Caki2 (cell line): ENCODE results near the gene PEX11A. TPM values are rescaled to one million over a fixed set of nuclear protein-coding genes. Genes with fewer than 3 reads are reported as not detected.

ENCODE experiments used
- DNase-seq: peaks from one replicate; pipeline ENCODE4 v3.0.0-alpha.2; 2015; ENCODE audit warnings: low read depth
- in situ Hi-C: cut with HindIII; loops from 2 replicates; pipeline ENCODE4 v1.10.0; 2016; ENCODE audit warnings: low sequenced_read_pairs, low pct_unique_long_range_greater_than_20kb, mixed read lengths
- total RNA-seq: library from RNA; depleted of rRNA; stranded (reverse); fragments of >200 nt; shearing (Covaris generic); gene quantifications from 2 replicates; pipeline ENCODE4 v1.2.3, GENCODE V29; 2014; ENCODE audit warnings: low replicate concordance; rRNA removed

Gene PEX11A
- total RNA-seq, 1 experiment from 2014 or later: 12.6 TPM

DNA sequence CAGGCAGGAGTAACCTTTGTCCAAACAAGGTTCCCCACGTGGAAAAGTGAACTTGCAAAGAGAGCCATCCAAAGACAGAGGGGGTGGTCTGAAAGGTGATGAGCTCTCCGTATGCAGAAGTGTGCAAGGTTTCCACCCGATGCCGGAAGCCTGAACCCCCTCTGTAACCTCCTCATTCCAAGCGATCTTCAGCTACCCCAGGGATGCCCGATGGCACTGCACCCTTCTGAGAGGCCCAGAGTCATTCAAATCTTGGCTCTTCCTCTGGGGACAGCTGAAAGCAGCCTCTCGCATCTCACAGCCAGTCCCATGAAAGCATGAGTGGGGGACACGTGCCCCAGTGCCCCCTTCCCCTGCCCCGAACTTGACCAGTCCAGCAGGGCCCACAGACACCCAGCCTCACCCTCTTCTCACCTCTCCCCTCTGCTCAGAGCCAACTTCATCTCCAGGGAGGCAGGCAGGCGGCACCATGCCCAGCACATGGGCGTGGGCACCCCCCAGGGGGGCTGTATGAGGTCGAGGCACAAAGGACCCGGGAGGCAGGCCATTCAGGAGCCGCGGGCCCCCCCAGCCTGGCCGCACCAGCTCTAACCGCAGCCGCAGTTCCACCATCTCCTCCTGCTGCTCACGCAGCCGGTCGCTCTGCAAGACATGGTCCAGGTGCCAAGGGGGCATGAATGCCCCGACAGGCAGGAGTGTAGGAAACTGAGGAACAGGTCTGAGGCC, 44.0 kb downstream of the PEX11A start:
- no peak for DNase-seq
- in situ Hi-C loops: no loop called here

- no peak for DNase-seq
- in situ Hi-C loops: no loop called here
Observed at GRCh38 chr15:89645680-89646079, 44.9 kb downstream of the PEX11A start.

GRCh38 chr15:89642106-89642505, 48.4 kb downstream of the PEX11A start:
- in situ Hi-C loops: no loop called here
- no peak for DNase-seq

DNA sequence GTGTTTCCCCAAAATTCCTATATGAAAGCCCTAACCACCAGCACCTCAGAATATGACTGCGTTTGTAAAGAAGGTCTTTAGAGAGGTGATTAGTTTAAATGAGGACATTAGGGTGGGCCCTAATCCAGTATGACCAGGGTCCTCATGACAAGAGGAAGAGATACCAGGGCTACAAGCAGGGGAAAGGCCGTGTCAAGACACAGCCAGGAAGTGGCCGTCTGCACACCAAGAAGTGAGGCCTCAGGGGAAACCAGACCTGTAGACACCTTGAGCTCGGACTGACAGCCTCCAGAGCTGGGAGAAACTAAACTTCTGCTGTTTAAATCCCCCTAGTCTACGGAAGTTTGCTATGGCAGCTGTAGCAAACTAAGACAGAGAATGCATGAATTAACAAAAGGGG, 49.5 kb downstream of the PEX11A start:
- in situ Hi-C loops: no loop called here
- DNase-seq: no peak

DNA sequence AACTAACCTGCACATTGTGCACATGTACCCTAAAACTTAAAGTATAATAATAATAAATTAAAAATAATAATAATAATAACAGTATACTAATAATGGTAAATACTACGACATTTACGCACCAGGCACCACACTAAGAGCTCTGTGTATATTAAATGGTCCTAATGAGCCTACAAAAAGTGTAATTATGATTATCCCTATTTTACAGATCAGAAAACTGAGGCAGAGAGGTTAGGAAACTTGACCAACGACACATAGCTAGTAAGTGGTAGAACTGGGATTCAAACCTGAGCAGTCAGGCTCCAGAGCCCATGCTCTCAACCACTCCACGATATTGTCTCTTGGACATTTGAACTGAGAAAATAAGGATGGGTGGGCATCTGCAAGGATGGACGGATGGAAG, 50.3 kb downstream of the PEX11A start:
- DNase-seq: no peak
- in situ Hi-C loops: no loop called here

- in situ Hi-C loops: no loop called here
- DNase-seq: no peak
Observed at GRCh38 chr15:89633585-89633984, 57.0 kb downstream of the PEX11A start.

DNA sequence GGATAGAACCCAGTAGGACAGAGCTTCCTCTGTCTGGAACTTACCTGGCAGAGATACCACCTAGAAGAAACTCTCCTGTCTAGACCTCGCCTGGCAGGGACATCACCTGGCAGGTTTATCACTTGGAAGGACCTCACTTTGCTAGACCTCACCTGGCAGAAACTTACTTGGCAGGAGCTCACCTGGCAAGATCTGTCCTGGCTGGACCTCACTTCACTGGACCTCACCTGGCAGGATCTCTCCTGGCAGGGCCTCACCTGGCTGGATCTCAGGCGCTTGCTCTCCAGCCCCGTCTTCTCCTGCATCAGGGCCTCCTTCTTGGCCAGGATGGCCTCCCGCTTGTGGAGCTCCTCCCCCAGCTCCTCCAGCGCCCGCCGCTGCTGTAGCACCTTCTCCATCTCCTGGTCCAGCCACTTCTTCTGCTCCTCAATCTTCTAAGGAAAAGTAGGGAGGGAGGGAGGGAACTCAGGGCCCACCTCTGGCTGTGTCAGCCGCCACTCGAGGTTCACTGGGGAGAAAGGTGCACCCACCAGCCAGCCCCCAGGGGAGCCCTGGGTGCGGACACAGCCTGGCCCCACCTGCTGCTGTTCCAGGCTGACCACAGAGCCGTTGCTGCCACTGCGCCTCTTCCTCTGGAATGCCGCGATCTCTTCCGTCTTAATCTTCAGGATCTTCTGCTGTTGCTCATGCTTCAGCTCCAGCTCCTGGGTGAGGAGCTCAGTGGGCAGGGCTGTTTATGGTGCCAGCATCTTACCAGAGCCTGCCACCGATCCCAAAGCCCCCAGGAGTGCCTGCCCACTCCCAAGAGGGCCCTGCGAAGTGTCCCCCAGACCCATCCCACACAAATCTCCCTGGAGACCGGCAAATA, 57.8 kb downstream of the PEX11A start:
- DNase-seq: no peak
- in situ Hi-C loops: no loop called here

DNA sequence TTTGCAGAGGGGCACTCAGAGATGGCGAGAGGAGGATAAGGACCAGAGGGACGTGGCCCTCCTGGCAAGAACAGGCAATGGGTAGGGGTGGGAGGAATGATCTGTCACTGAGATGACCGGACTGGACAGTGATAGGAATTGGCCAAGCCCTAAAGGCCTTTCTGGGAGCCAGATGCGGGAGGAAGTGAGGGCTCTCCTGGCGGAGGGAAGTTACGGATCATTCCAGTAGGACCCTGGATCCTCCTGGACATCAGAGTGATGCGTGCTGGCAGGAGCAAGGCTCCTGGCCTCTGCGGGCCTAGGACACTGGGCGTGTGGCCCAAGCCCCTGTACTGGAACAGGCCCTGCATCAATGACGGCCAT, 58.7 kb downstream of the PEX11A start:
- no peak for DNase-seq
- in situ Hi-C loops: no loop called here

Other genes starting within 250 kb of the PEX11A start
- not detected in 2 replicates for gene RHCG, start 194.2 kb downstream of the PEX11A start, total RNA-seq
- 6.2 and 7.5 TPM in 2 replicates for gene TICRR, start 115.3 kb downstream of the PEX11A start, total RNA-seq
- gene KIF7, start 35.3 kb downstream of the PEX11A start, total RNA-seq: not detected in 2 replicates
- gene PLIN1, start 11.4 kb downstream of the PEX11A start, total RNA-seq: not detected in 2 replicates
- gene WDR93, start 57 bp upstream of the PEX11A start, total RNA-seq: 0.93 and 1.5 TPM in 2 replicates
- 2.1 and 4.7 TPM in 2 replicates for gene MESP1, start 60.5 kb upstream of the PEX11A start, total RNA-seq
- gene MESP2, start 85.6 kb upstream of the PEX11A start, total RNA-seq: 0.43 and 1.4 TPM in 2 replicates
- gene ANPEP, start 124.1 kb upstream of the PEX11A start, total RNA-seq: not detected in 2 replicates
- gene AP3S2, start 203.2 kb upstream of the PEX11A start, total RNA-seq: 94.2 and 123 TPM in 2 replicates
- 10.8 and 16.4 TPM in 2 replicates for gene ARPIN, start 222.2 kb upstream of the PEX11A start, total RNA-seq